ENCODE measurements around the gene ALKBH3.
A peak's percentile ranks its signal among the peaks of the same experiment; 100 is the strongest.

ALKBH3 gene

GRCh38 chr11:43959321-43959995, 78.8 kb downstream of the ALKBH3 start:
- no peak for DNase-seq (ENCODE audit: low read depth)

DNA sequence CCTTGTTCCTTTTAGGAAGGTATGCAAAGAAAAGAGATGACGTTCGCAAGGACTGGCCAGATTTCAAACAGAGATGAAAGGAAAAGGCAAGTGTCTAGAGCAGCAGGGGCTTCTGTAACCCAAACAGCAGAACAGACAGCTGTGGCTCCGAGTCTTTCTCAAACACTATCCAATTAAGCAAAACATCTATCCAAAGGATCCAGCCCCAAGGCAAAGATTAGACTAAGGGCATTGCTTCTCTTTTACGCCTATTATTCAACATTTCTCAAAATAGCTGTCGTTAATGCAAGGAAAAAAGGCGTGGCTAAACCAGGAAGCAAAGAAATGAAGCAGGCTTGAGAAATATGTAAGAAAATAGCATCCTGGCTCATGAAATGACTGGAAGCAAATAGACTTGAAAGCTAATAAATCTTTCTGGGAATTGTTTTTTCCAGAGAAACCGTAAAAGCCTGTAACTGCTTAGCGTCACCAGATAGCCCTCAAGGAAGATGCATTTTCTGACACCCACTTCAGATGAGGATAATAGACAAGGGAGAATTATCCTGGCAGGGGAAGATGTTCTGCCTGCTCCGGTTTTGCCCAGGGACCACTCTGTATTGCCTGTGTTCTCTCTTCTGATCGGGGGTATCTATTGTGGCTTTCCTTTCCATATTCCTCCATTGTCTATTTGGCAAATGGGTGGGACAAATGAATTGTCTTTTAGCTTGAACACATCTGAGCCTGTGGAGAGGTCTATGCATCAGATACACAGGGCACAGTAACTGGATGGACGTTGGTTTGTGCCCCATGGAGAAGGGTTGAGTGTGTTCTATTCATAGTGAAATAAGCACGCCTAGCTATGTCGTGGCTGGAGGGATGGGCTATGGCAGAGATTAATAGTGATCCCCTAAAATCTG, 82.0 kb downstream of the ALKBH3 start:
- peak; percentile 13 for DNase-seq (ENCODE audit: low read depth)
- TF ChIP-seq CTCF (IDR thresholded peaks at IDR 0.05; ENCODE audit: insufficient read depth, low read depth, low read length, missing control alignments), result no peak
- no peak overlapping the region for H3K4me3 ChIP-seq (ENCODE audit: low read length)

More at GRCh38 chr11:43959321-43959995, 78.8 kb downstream of the ALKBH3 start:
- no peak for TF ChIP-seq CTCF (IDR thresholded peaks at IDR 0.05; ENCODE audit: insufficient read depth, low read depth, low read length, missing control alignments)
- H3K4me3 ChIP-seq (ENCODE audit: low read length), result no peak overlapping the region

DNA sequence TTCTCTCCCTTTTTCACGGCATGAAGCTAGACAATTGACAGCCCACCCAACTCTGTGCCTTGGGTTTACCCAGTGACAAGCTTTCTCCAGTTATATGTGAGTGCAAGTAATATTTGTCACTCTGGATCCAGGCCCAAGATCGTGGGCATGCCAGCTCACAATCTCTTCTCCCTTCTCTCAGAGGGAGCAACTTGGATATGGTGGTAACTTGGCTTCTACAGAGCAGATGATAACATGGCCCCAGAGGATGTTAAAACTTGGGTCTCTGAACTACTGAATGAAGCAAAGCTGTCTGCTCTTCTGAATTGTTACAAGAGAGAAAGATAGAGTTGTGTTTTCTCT, 82.6 kb downstream of the ALKBH3 start:
- H3K4me3 ChIP-seq (ENCODE audit: low read length), result no peak overlapping the region
- no peak for TF ChIP-seq CTCF (IDR thresholded peaks at IDR 0.05; ENCODE audit: insufficient read depth, low read depth, low read length, missing control alignments)
- no peak for DNase-seq (ENCODE audit: low read depth)

DNA sequence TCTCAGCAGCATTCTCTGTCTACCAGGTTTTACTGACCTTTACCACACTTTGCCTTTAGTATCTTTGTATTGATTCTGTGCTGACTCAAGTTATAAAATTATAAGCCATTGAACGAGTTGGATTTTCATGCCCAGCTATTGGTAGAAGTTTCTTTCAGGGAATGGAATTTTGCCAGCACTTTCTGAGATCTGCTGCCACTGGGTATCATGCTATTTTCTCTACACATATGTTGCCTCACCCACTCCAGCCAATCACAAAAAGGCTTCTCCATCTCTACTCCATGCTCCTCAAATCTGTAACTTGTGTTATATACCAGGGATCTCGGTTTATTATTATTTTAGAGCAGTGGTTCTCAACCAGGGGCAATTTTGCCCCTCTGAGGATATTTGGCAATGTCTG, 87.0 kb downstream of the ALKBH3 start:
- no peak for TF ChIP-seq CTCF (IDR thresholded peaks at IDR 0.05; ENCODE audit: insufficient read depth, low read depth, low read length, missing control alignments)
- no peak for DNase-seq (ENCODE audit: low read depth)
- no peak overlapping the region for H3K4me3 ChIP-seq (ENCODE audit: low read length)

DNA sequence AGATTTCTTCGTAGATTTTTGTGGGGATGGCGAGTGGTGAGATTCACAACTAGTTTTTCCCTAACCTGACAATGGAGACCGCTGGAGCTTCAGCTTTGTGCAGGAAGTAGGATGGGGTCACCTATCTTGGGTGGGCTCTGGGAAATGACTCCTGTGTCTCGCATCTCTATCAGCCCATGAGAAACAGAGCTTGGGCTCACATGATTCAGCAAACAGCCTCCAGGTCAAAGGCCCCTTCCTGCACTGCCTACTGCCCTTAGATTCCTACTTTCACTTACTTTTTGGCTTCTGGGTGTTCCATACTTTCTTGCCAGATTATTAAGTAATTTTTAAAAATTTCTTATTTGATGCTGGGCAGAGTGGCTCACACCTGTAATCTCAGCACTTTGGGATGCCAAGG, 88.1 kb downstream of the ALKBH3 start:
- no peak for TF ChIP-seq CTCF (IDR thresholded peaks at IDR 0.05; ENCODE audit: insufficient read depth, low read depth, low read length, missing control alignments)
- DNase-seq (ENCODE audit: low read depth), result no peak
- H3K4me3 ChIP-seq (ENCODE audit: low read length), result no peak overlapping the region

DNA sequence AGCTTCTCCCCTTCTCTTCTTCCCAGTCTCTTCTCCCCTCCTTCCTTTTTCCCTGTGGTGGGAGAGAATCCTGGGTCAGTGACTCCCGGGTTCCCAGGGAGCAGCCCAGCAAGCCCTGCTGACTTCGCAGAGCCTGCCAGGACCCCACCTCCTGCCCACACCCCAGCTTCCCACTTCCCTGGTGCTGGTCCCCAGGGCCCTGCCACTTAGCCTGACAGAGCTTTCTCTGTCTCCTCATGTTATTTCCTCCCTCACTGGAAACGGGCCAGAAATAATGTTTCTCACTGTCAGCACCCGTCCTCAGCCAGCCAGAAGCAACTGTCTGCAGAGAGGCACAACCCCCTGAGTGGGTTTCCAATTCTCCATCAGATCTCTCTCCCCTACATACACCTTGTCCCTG, 88.9 kb downstream of the ALKBH3 start:
- no peak overlapping the region for H3K4me3 ChIP-seq (ENCODE audit: low read length)
- no peak for DNase-seq (ENCODE audit: low read depth)
- no peak for TF ChIP-seq CTCF (IDR thresholded peaks at IDR 0.05; ENCODE audit: insufficient read depth, low read depth, low read length, missing control alignments)

Measured in epithelial cell of esophagus (primary cell).